ENCODE data around the gene NECAP2.
"Not testable (repeated sequence)": the region's sequence is repeated elsewhere in the genome, so short reads cannot be mapped to it uniquely, and the experiment has no call there.

NECAP2 gene

GRCh38 chr1:16430606-16431005 lies 9.9 kb upstream of the NECAP2 start:
- DNase-seq: no peak

- no peak for DNase-seq
Measured at GRCh38 chr1:16433030-16433429, 7.5 kb upstream of the NECAP2 start.

- no peak for DNase-seq
Measured at GRCh38 chr1:16434007-16434406, 6.5 kb upstream of the NECAP2 start.

GRCh38 chr1:16434501-16434900 lies 6.0 kb upstream of the NECAP2 start:
- DNase-seq: no peak

GRCh38 chr1:16436946-16437474 lies 3.5 kb upstream of the NECAP2 start, which contains the start of gene SPATA21:
SPATA21 (minus strand) TSS chr1:16437424; CDS start chr1:16431371, 6,053 bp downstream.
- DNase-seq: no peak

GRCh38 chr1:16438516-16438915 lies 2.0 kb upstream of the NECAP2 start:
- DNase-seq: no peak

- no peak for DNase-seq
Measured at GRCh38 chr1:16438924-16439323, 1.6 kb upstream of the NECAP2 start.

- no peak for DNase-seq
Measured at GRCh38 chr1:16440131-16440469, 424 bp upstream of the NECAP2 start.

- no peak for DNase-seq
Measured at GRCh38 chr1:16441282-16441665, 750 bp downstream of the NECAP2 start.

GRCh38 chr1:16442265-16442664 lies 1.7 kb downstream of the NECAP2 start:
- no peak for DNase-seq

GRCh38 chr1:16442941-16443340 lies 2.4 kb downstream of the NECAP2 start:
- no peak for DNase-seq

GRCh38 chr1:16443975-16444770 lies 3.6 kb downstream of the NECAP2 start:
- no peak for DNase-seq

GRCh38 chr1:16445052-16445451 lies 4.5 kb downstream of the NECAP2 start:
- DNase-seq: no peak

GRCh38 chr1:16446116-16446515 lies 5.6 kb downstream of the NECAP2 start:
- no peak for DNase-seq

- DNase-seq: no peak
Measured at GRCh38 chr1:16447641-16448040, 7.1 kb downstream of the NECAP2 start.

- DNase-seq: no peak
Measured at GRCh38 chr1:16449065-16449464, 8.5 kb downstream of the NECAP2 start.

- no peak for DNase-seq
Measured at GRCh38 chr1:16449666-16450065, 9.1 kb downstream of the NECAP2 start.

GRCh38 chr1:16450863-16451481 lies 10.4 kb downstream of the NECAP2 start:
- DNase-seq: no peak

- DNase-seq: no peak
Measured at GRCh38 chr1:16451841-16452528, 11.5 kb downstream of the NECAP2 start.

GRCh38 chr1:16454909-16455308 lies 14.4 kb downstream of the NECAP2 start:
- not testable (repeated sequence) for DNase-seq

- DNase-seq: not testable (repeated sequence)
Measured at GRCh38 chr1:16456151-16456550, 15.6 kb downstream of the NECAP2 start.

- no peak for DNase-seq
Measured at GRCh38 chr1:16458831-16459230, 18.3 kb downstream of the NECAP2 start.

GRCh38 chr1:16459352-16459925 lies 18.9 kb downstream of the NECAP2 start:
- no peak for DNase-seq
